ENCODE results near the gene TMEM125.

Gene TMEM125

DNA sequence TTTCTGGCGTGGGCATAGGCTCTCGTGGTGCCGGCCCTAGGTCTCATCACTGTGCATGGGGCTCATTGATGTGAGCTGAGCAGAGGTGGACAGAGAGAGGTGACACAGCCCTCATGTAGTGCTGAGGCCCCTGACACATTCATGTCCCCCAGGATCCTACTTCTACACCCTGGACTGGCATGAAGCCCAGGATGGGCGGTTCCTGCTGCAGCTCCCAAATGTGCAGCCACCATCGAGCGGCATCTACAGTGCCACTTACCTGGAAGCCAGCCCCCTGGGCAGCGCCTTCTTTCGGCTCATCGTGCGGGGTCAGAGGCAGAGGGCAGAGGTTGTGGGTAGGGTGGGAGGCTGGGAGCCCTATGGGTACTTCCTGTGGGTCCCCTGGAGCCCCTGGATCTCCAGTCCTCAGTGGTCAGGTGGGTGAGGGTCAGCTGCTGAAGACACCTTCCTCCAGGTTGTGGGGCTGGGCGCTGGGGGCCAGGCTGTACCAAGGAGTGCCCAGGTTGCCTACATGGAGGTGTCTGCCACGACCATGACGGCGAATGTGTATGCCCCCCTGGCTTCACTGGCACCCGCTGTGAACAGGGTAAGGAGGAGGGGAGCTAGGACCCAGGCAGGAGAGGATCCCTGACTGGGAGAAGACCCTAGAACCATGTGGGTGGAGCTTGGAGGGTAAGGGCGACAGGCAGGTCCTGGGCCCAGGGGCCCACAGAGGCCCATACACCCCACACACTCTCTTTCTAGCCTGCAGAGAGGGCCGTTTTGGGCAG is 37.1 kb downstream of the TMEM125 start:
- H3K9me2 ChIP-seq (replicated peaks; ENCODE audit: low read depth, low read length) = no peaks in the 10 kb centered on the region
- H3K36me3 ChIP-seq (ENCODE audit: insufficient read depth, low read length) = no peaks in the 10 kb centered on the region
- no peaks in the 10 kb centered on the region for H3F3A ChIP-seq (ENCODE audit: low read depth)
- no peaks in the 10 kb centered on the region for H3K79me2 ChIP-seq (ENCODE audit: insufficient read depth, low read length)
- H3K4me1 ChIP-seq (ENCODE audit: insufficient read depth, low read length, poor library complexity, severe bottlenecking) = no peaks in the 10 kb centered on the region
- no peak overlapping the region for H3K9ac ChIP-seq (ENCODE audit: low read depth, low read length, poor library complexity, severe bottlenecking)
- no peak overlapping the region for H2AFZ ChIP-seq (ENCODE audit: low read length)
- TF ChIP-seq, protein P1, sequence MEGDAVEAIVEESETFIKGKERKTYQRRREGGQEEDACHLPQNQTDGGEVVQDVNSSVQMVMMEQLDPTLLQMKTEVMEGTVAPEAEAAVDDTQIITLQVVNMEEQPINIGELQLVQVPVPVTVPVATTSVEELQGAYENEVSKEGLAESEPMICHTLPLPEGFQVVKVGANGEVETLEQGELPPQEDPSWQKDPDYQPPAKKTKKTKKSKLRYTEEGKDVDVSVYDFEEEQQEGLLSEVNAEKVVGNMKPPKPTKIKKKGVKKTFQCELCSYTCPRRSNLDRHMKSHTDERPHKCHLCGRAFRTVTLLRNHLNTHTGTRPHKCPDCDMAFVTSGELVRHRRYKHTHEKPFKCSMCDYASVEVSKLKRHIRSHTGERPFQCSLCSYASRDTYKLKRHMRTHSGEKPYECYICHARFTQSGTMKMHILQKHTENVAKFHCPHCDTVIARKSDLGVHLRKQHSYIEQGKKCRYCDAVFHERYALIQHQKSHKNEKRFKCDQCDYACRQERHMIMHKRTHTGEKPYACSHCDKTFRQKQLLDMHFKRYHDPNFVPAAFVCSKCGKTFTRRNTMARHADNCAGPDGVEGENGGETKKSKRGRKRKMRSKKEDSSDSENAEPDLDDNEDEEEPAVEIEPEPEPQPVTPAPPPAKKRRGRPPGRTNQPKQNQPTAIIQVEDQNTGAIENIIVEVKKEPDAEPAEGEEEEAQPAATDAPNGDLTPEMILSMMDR (conservative IDR thresholded peaks at IDR 0.05; ENCODE audit: low read length) = no peak
- TF ChIP-seq EZH2phosphoT487 (IDR thresholded peaks at IDR 0.05; ENCODE audit: borderline replicate concordance) = no peak
- H4K20me1 ChIP-seq (ENCODE audit: insufficient read depth, low read length, poor library complexity, severe bottlenecking) = no peaks in the 10 kb centered on the region
- no peaks in the 10 kb centered on the region for H3K27me3 ChIP-seq (ENCODE audit: insufficient read depth, low read length, poor library complexity, severe bottlenecking)
- H3K4me2 ChIP-seq (ENCODE audit: low read depth, low read length, poor library complexity, severe bottlenecking) = no peak overlapping the region
- no peaks in the 10 kb centered on the region for H3K9me3 ChIP-seq (ENCODE audit: insufficient read depth, low read depth, low read length)
- H3K4me3 ChIP-seq (ENCODE audit: low read length, poor library complexity, severe bottlenecking) = no peak overlapping the region

- H3K79me2 ChIP-seq (ENCODE audit: insufficient read depth, low read length) = no peaks in the 10 kb centered on the region
- no peak overlapping the region for H2AFZ ChIP-seq (ENCODE audit: low read length)
- no peaks in the 10 kb centered on the region for H3K36me3 ChIP-seq (ENCODE audit: insufficient read depth, low read length)
- H3K9me3 ChIP-seq (ENCODE audit: insufficient read depth, low read depth, low read length) = no peaks in the 10 kb centered on the region
- no peaks in the 10 kb centered on the region for H3K9me2 ChIP-seq (replicated peaks; ENCODE audit: low read depth, low read length)
- no peaks in the 10 kb centered on the region for H4K20me1 ChIP-seq (ENCODE audit: insufficient read depth, low read length, poor library complexity, severe bottlenecking)
- no peak overlapping the region for H3K4me3 ChIP-seq (ENCODE audit: low read length, poor library complexity, severe bottlenecking)
- no peaks in the 10 kb centered on the region for H3K4me1 ChIP-seq (ENCODE audit: insufficient read depth, low read length, poor library complexity, severe bottlenecking)
- no peak overlapping the region for H3K4me2 ChIP-seq (ENCODE audit: low read depth, low read length, poor library complexity, severe bottlenecking)
- H3K27me3 ChIP-seq (ENCODE audit: insufficient read depth, low read length, poor library complexity, severe bottlenecking) = no peaks in the 10 kb centered on the region
- no peaks in the 10 kb centered on the region for H3F3A ChIP-seq (ENCODE audit: low read depth)
- H3K9ac ChIP-seq (ENCODE audit: low read depth, low read length, poor library complexity, severe bottlenecking) = no peak overlapping the region
- TF ChIP-seq EZH2phosphoT487 (IDR thresholded peaks at IDR 0.05; ENCODE audit: borderline replicate concordance) = no peak
- TF ChIP-seq, protein P1 (conservative IDR thresholded peaks at IDR 0.05; ENCODE audit: low read length) = no peak
Observed at GRCh38 chr1:43307458-43308158, 37.8 kb downstream of the TMEM125 start.

- H3K4me2 ChIP-seq (ENCODE audit: low read depth, low read length, poor library complexity, severe bottlenecking) = no peak overlapping the region
- no peaks in the 10 kb centered on the region for H3F3A ChIP-seq (ENCODE audit: low read depth)
- H3K9me3 ChIP-seq (ENCODE audit: insufficient read depth, low read depth, low read length) = no peaks in the 10 kb centered on the region
- H3K27me3 ChIP-seq (ENCODE audit: insufficient read depth, low read length, poor library complexity, severe bottlenecking) = no peaks in the 10 kb centered on the region
- no peaks in the 10 kb centered on the region for H3K9me2 ChIP-seq (replicated peaks; ENCODE audit: low read depth, low read length)
- H3K4me1 ChIP-seq (ENCODE audit: insufficient read depth, low read length, poor library complexity, severe bottlenecking) = no peaks in the 10 kb centered on the region
- no peaks in the 10 kb centered on the region for H4K20me1 ChIP-seq (ENCODE audit: insufficient read depth, low read length, poor library complexity, severe bottlenecking)
- no peak overlapping the region for H3K4me3 ChIP-seq (ENCODE audit: low read length, poor library complexity, severe bottlenecking)
- no peak for TF ChIP-seq EZH2phosphoT487 (IDR thresholded peaks at IDR 0.05; ENCODE audit: borderline replicate concordance)
- TF ChIP-seq, protein P1 (conservative IDR thresholded peaks at IDR 0.05; ENCODE audit: low read length) = no peak
- H3K79me2 ChIP-seq (ENCODE audit: insufficient read depth, low read length) = no peaks in the 10 kb centered on the region
- H3K9ac ChIP-seq (ENCODE audit: low read depth, low read length, poor library complexity, severe bottlenecking) = no peak overlapping the region
- H2AFZ ChIP-seq (ENCODE audit: low read length) = no peak overlapping the region
- no peaks in the 10 kb centered on the region for H3K36me3 ChIP-seq (ENCODE audit: insufficient read depth, low read length)
Observed at GRCh38 chr1:43308635-43309404, 39.0 kb downstream of the TMEM125 start.
